Prostate gland (tissue), 2 donors: Measurements from ENCODE around the gene VSTM2B. TPM values are rescaled to one million over a fixed set of nuclear protein-coding genes. Genes with fewer than 3 reads are reported as not detected.

Source experiments
- DNase-seq: peaks from one replicate; pipeline ENCODE4 v3.0.0-alpha.2; 2019; ENCODE audit warnings: low spot score
- H3K27ac ChIP-seq, 2 donors: fragments of 200-600 bp; sonication (generic); 2 replicates each; pipeline ENCODE4 v1.5.1; 2017 to 2019
- H3K27me3 ChIP-seq: fragments of 200-600 bp; sonication (generic); replicated peaks from 2 replicates; pipeline ENCODE4 v1.5.1; 2019; ENCODE audit not compliant: insufficient read depth
- H3K36me3 ChIP-seq, 2 donors: fragments of 200-600 bp; sonication (generic); 1 replicate in 1 of 2; 2 replicates in 1 of 2; pipeline versions ENCODE4 v1.5.1 to v1.8.1; 2017 to 2019
- H3K4me1 ChIP-seq: fragments of 200-600 bp; sonication (generic); replicated peaks from 2 replicates; pipeline ENCODE4 v1.5.1; 2019
- H3K4me3 ChIP-seq, 2 donors: fragments of 200-600 bp; sonication (generic); 2 replicates each; pipeline ENCODE4 v1.5.1; 2017 to 2019
- H3K9me3 ChIP-seq: fragments of 200-600 bp; sonication (generic); 2 replicates; pipeline ENCODE4 v1.5.1; 2017
- POLR2A ChIP-seq: fragments of 450-650 bp; IDR thresholded peaks from one replicate; pipeline ENCODE4 v1.6.1; 2016; ENCODE audit warnings: antibody characterized with exemption, mild to moderate bottlenecking
- POLR2AphosphoS5 ChIP-seq: sonication (generic); formaldehyde crosslinking; IDR thresholded peaks from one replicate; pipeline ENCODE4 v1.6.1; 2017; ENCODE audit warnings: antibody characterized with exemption
- WGBS: methylation state at CpG from one replicate; pipeline ENCODE4 v1.1.5; 2018; 5-methylcytosine and 5-hydroxymethylcytosine counted together
- intact Hi-C: fragments of 100-400 bp; cut with DNase I; formaldehyde crosslinking; loops from one replicate; pipeline ENCODE4 v1.14.2; 2022
- total RNA-seq, 2 donors: library from RNA; depleted of rRNA; stranded (reverse); fragments of >200 nt; gene quantifications; one replicate each; pipeline ENCODE4 v1.1.0, GENCODE V29; 2016
- TF ChIP-seq, protein P1 (sequence below), 4 experiments: fragments of 200-600 bp in 2 of 4; fragments of 450-650 bp in 2 of 4; sonication (generic) in 2 of 4; IDR thresholded peaks; 1 replicate in 3 of 4; 2 replicates in 1 of 4; pipeline ENCODE4 v1.5.1; 2016 to 2019; ENCODE audit warnings: antibody characterized with exemption in 4 of 4, mild to moderate bottlenecking in 2 of 4, moderate library complexity in 2 of 4

Gene VSTM2B
- total RNA-seq, 2 donors from 2014 or later, result not detected

DNA sequence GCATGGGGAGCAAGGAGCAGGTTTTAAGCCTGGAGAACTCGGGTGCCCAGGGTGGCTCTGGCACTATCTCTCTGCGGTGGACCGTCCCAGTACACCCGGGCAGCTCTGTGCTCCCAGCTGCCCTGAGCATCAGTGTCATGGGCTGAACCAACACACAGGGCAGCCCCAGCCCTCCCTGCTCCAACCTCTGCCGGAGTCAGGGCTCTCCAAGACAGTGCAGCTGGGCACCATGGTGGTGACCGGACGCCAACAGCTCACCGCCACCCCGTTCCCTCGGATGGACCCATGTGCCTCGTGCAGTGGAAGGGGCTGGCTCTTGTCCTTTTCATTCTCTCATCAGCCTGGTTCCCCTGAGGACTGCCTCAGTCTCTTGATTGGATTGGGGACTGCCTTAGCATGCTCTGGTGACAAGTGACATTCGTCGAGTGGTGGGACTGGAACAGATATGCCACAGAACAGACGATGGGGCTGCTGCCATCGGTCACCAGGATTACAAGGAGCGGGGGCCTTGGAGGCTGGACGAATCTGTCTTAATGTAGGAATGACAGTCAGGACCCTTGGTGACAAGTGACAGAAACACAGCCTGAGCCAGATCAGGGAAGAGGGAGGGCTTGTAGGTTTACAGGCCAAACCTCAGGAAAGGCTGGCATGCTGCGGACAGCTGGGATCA, 25.7 kb upstream of the VSTM2B start:
- no peaks in the 10 kb centered on the region for H3K36me3 ChIP-seq
- TF ChIP-seq POLR2AphosphoS5 (no peak), POLR2A (no peak)
- TF ChIP-seq, protein P1, sequence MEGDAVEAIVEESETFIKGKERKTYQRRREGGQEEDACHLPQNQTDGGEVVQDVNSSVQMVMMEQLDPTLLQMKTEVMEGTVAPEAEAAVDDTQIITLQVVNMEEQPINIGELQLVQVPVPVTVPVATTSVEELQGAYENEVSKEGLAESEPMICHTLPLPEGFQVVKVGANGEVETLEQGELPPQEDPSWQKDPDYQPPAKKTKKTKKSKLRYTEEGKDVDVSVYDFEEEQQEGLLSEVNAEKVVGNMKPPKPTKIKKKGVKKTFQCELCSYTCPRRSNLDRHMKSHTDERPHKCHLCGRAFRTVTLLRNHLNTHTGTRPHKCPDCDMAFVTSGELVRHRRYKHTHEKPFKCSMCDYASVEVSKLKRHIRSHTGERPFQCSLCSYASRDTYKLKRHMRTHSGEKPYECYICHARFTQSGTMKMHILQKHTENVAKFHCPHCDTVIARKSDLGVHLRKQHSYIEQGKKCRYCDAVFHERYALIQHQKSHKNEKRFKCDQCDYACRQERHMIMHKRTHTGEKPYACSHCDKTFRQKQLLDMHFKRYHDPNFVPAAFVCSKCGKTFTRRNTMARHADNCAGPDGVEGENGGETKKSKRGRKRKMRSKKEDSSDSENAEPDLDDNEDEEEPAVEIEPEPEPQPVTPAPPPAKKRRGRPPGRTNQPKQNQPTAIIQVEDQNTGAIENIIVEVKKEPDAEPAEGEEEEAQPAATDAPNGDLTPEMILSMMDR (IDR thresholded peaks at IDR 0.05), result no peak
- no peaks in the 10 kb centered on the region for H3K9me3 ChIP-seq
- intact Hi-C loops, result no loop called here
- DNase-seq, result no peak
- H3K4me1 ChIP-seq, result no peaks in the 10 kb centered on the region
- no peak overlapping the region for H3K4me3 ChIP-seq
- H3K27ac ChIP-seq, result no peak overlapping the region
- no peaks in the 10 kb centered on the region for H3K27me3 ChIP-seq
- WGBS, result 90% methylated on average over 18 of the region's 18 CpGs

DNA sequence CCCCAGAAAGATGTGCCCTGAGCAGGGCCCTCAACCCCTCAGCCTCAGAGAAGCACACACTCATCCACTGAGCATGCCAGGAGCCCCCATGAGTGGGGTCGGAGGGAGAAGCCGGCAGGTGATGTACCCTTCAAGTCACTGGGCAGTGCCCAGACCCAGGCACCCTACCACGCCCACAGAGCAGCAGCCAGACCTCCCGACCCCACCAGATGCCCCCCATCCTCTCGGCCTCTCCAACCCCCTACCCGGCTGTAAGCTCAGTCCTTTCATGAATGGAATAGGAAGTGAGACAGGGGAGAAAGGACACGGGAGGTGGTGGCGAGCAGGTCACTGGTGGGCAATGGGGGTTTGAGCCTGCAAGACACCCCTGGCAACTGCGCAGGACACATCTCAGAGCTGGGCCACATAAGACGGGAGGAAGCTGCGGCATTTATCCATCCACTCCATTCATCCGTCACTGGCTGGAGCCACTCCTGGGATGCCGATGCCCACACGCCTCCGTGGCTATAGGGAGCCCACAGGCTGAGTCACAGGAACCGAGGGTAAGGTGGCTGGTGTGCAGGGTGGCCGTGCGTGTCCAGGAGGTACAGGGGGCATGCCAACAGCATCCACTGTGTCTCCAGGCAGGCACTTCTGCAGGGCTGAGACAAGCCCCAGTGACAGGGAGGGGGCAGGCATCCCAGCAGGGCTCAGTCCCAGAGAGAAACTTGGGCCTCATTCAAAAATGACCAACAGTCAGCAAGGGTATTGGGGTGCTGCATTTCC, 23.8 kb upstream of the VSTM2B start:
- DNase-seq, result no peak
- WGBS, result 84% methylated on average over 18 of the region's 18 CpGs
- Histone ChIP-seq H3K4me1 (no peaks in the 10 kb centered on the region), H3K36me3 (no peaks in the 10 kb centered on the region), H3K27ac (no peak overlapping the region), H3K9me3 (no peaks in the 10 kb centered on the region), H3K27me3 (no peaks in the 10 kb centered on the region), H3K4me3 (no peak overlapping the region)
- TF ChIP-seq, protein P1 (IDR thresholded peaks at IDR 0.05), result no peak
- TF ChIP-seq POLR2AphosphoS5 (no peak), POLR2A (no peak)
- intact Hi-C loops, result no loop called here

DNA sequence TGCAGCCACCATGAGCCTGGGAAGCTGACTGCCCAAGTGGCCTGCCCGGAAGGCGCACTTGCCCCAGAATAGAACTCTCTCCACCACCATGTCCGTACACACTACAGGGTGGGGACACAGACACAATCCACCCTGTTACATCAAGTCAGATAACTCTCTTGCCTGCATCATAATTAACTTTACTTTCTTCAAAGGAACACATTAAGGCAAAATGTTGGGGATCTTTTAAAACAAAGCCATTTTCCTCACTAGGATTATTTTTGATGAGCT, 23.3 kb upstream of the VSTM2B start:
- DNase-seq, result no peak
- 93% methylated on average over 3 of the region's 3 CpGs for WGBS
- Histone ChIP-seq H3K4me3 (no peak overlapping the region), H3K4me1 (no peaks in the 10 kb centered on the region), H3K9me3 (no peaks in the 10 kb centered on the region), H3K27me3 (no peaks in the 10 kb centered on the region), H3K36me3 (no peaks in the 10 kb centered on the region), H3K27ac (no peak overlapping the region)
- TF ChIP-seq, protein P1 (IDR thresholded peaks at IDR 0.05), result no peak
- TF ChIP-seq POLR2A, result no peak
- no peak for TF ChIP-seq POLR2AphosphoS5
- intact Hi-C loops, result no loop called here

DNA sequence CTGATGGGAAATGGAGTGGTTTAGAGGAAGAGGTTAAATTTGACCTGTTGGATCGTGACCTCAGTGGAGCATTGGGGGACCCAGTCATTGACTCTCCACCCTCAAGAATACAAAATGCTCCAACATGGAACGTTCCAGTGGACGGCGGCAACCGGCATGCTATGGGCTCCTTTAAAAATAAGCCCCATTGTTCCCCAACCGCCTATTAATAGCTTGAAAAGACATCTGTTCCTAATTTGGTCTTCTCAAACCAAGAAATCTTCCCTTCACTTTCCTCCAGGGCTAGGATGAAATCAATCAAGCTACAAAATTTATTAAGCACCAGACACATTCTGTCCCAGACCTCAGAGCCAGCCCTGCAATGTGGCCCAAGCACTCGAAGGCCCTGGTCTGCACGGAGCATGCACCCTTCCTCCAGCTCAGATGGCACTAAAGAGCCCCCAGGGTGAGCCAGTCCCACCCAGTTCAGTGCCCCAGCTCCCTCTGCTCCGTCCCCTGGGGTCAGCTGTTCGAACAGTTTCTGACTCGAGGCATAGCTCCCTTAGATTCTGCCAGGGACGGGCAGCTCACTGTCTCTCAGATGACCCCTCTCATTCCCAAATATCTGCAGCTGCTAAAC, 22.5 kb upstream of the VSTM2B start:
- TF ChIP-seq, protein P1 (IDR thresholded peaks at IDR 0.05), result no peak
- TF ChIP-seq POLR2A (no peak), POLR2AphosphoS5 (no peak)
- 72% methylated on average over 12 of the region's 12 CpGs for WGBS
- Histone ChIP-seq H3K27ac (no peak overlapping the region), H3K4me3 (no peak overlapping the region), H3K4me1 (no peaks in the 10 kb centered on the region), H3K27me3 (no peaks in the 10 kb centered on the region), H3K9me3 (no peaks in the 10 kb centered on the region), H3K36me3 (no peaks in the 10 kb centered on the region)
- no peak for DNase-seq
- intact Hi-C loops, result no loop called here

DNA sequence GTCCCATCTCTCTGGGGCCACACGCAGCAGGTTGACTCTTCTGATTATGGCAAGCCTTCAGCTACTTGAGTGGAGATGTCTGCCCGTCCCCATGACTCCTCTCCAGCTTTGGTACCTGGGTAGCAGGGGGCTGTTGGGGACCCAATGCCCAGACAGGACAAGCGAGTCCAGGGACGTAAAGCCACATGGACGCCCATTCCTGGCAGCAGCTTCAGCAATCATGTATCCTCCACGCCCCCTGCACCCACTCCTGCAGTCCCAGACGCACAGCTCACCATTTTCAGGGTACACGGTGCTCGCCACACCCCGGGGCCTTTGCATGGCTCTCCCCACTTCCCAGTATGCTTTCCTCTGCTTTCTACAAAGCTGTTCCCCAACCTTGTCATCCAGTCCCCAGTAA, 22.0 kb upstream of the VSTM2B start:
- no peaks in the 10 kb centered on the region for H3K4me1 ChIP-seq
- intact Hi-C loops, result no loop called here
- H3K27me3 ChIP-seq, result no peaks in the 10 kb centered on the region
- DNase-seq, result no peak
- TF ChIP-seq, protein P1 (IDR thresholded peaks at IDR 0.05), result no peak
- TF ChIP-seq POLR2AphosphoS5 (no peak), POLR2A (no peak)
- H3K27ac ChIP-seq, result no peak overlapping the region
- no peaks in the 10 kb centered on the region for H3K9me3 ChIP-seq
- no peak overlapping the region for H3K4me3 ChIP-seq
- no peaks in the 10 kb centered on the region for H3K36me3 ChIP-seq
- 82% methylated on average over 10 of the region's 10 CpGs for WGBS
